HG03159 (cell line): ENCODE data around the gene NEUROD2.
"Not testable (repeated sequence)": the region's sequence is repeated elsewhere in the genome, so short reads cannot be mapped to it uniquely, and the experiment has no call there.

ENCODE experiments used
- ATAC-seq: cut with Tn5 transposase; IDR thresholded peaks from one replicate; pipeline ENCODE4 v1.9.1; 2021; ENCODE audit warnings: mild to moderate bottlenecking, moderate library complexity; ENCODE audit not compliant: unreplicated experiment

The NEUROD2 gene

DNA sequence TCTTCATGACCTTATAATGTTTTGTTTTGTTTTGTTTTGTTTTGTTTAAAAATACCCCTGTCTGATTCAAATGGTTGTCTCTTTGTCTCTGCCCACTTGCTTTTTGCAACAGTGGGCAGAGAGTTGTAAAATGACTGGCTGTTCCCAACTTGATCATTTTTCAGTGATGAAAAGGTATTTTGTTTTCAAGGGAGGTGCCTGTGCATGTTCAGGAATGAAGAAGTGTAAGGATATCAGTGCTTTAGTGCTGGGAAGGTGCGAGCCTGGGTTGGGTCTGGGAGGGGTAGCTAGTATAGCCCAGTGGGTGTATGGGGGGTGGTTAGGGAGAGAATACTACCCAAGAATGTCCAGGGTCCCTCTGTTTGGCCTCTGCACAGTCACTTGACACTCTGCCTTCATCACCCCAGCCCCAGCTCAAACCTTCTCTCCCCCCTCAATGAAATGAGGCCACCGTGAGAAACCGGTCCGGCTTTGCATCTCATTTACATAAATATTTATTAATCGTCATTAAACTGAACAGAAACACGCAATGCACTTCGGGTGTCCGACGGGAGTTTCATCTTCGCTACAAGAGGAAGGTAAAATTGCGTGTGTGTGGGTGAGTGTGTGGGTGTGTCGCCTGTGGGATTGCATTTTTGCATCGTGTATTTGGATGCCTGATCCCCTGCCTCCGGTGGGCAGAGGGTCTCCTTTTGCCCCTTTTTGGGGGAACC lies 4.3 kb downstream of the NEUROD2 start:
- no peak for ATAC-seq

DNA sequence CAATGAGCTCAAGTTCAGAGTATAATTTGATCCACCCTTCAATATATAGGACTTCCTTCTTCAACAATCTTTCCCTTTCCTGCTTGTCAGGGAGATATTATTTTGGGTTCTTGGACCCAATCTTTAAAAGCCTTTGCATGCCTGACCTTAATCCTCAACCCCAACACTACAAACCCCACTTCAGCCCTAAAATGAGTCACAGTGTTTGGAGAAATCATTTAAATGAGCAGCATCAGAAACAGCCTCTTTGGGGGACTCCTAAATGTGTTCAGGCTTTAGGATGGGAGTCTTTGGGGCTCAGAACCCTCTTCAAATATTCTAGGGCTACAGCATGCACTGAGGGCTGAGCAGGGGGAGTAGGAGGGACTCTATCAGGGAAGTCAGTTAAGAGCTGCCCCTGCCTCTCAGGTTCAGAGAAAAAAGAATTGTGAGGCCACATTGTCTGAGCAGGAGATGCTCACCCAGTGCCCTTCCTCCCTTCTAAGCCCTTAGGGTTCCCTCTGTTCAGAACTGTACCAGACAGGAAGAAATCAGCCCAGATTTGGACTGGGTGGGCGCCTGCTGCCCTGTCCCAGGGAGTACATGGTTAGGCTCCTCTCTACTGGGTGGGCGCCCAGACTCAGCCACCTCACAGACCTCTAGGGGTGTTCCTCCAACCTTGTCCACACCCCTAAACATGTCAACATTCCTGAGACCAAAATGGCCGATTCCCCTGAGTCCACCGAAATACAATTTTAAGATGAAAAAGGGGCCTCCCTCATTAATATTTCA lies 5.0 kb downstream of the NEUROD2 start:
- no peak for ATAC-seq

DNA sequence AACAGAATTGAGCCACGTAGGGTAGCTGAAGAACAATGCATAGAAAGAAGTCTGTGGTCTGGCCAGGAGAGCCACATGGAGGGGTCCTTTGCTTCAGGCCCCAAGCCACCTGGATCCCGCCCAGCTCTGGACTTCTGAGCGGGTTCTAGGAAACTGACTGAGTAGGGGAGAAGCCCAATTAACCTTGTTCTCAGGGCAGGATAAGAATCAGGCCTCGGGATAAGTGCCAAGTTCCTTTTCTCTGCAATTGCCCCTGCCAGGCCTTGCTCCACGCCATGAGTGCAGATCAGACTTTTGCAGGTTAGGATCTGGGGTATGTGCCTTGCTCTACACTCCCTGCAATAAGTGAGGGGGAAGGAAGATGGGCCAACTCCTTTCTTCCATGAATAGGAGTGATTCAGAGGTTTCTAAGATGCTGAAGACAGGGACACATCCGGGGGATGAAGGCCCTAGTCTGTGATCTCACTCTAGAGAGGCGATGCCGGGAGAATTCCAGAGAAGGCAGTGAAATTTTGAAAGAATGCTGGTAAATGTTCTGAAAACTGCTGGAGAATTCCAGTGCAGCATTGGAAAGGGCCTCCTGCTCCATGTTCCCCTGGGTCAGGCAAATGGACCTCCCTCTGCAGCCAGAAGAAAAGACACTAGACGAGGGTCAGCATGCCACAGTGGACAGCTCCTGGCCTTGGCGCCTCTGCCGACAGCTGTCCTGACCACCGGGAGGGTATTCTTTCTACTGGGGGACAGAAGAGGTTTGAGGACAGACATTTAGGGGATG lies 5.8 kb downstream of the NEUROD2 start:
- no peak for ATAC-seq

- no peak for ATAC-seq
Measured at GRCh38 chr17:39600997-39601597, 6.6 kb downstream of the NEUROD2 start.

- no peak for ATAC-seq
Measured at GRCh38 chr17:39600288-39600996, 7.3 kb downstream of the NEUROD2 start.

GRCh38 chr17:39599665-39600231 lies 8.0 kb downstream of the NEUROD2 start:
- ATAC-seq: no peak

DNA sequence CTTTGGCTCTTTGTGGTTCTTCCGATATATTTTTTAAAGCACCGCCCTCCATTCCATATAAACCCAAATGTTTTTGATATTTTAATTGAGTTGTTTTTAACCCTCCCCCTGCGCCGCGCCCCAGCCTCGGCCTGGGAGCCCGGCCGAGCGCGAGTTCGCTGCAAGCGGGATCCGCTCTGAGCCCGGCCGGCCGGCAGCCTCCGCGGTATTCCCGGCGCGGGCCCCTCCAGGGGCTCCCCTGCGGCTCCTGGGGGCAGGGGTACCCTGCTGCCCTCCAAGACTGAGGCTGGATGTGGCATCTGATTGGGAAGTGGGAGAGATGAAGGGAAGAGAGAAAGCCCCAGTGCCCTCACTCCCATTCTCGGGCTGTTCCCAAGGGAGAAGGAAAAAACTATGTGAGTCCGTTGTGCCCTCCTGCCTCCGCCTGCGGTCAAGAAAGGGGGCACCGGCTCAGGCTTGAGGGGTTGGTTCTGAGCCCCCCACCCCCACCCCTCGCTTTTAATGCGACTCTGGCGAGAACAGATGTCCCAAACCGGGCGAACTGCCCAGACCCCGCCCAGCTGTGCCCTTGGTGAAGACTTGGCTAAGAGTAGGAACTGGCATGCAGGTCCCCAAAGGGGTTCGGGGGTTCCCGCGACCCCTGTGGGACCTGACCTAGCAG lies 8.6 kb downstream of the NEUROD2 start:
- no peak for ATAC-seq

DNA sequence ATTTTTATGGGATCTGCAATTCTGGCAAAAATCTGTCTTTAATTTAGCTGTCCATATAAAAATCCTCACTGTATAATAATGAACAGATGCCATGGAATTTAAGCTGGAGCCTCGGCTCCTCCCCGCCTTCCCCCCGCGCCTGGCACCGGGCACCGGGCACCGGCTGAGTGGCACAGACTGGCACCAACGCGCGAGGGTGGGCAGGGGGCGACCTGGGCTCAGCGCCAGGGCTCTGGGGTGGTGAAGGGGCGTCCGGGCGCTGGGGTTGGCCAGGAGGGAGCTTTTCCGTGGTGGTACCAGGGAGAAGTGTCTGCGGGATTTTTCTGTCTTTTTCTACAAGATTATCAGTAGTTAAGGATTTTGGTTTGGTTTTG lies 9.1 kb downstream of the NEUROD2 start:
- no peak for ATAC-seq

- no peak for ATAC-seq
Measured at GRCh38 chr17:39598047-39598481, 9.7 kb downstream of the NEUROD2 start.

DNA sequence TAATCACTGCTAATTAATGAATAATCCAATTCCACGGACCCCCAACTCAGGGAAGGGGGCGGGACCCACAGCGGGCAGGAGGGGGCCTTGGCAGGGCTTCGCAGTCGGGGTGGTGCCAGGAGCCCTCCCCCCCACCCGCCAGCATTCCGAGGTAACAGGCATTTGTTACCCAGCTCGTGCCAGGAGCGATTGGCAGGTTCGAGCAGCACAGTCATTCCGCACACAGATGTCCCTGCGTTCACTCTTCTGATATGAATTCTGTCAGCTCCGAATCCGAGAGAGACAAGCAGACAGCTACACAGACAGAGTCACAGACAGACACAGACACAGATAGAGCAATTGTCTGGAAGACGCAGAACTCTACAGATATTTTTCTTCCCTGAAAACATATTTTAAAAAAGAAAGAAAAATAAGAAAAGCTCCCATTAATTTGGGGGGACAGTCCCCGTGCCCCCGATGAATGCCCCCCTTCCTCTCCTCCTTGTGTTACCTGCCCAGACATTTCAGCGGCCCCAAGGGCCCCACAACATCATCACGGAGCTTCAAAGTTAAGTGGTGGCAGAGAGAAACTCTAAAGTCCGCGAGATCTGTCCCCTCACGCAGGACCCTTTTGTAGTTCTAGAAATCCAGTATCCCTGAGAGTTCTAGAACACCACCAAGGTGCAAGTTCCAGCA lies 10.2 kb downstream of the NEUROD2 start:
- no peak for ATAC-seq

DNA sequence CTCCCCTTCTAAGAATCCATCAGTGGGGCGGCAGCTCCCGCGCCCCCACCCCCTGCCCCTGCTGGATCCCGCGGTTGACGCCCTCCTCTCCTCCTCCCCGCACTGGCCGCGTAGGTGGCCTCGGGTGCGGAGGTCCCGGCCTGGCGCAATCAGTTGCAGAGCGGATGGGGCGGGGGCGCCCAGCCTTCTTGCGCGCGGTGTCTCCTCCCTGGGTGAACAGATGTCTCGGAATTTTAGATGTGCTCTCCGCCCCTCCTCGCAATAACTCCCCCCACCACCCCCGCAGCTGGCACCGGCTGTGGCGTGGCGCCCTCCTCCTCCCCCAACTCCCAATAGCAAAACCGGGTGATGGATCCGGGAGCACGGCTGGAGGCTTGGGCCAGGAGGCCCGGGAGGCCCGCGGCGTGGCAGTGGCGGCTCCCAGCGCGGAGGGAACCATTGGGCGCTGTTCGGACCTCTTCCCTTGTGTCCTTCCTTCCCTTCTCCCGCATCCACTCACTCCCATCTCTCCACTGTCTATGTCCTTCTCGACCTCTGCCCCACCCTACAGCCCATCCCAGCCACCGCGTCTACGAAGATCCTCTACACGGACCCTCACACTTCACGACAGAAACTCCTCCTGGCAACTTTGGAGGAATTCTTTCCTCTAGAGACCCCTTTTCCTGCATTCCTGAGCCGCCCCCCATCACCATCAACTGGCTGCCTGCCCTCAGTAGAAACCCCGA lies 11.0 kb downstream of the NEUROD2 start:
- ATAC-seq: no peak

- ATAC-seq: no peak
Measured at GRCh38 chr17:39595928-39596510, 11.7 kb downstream of the NEUROD2 start.

DNA sequence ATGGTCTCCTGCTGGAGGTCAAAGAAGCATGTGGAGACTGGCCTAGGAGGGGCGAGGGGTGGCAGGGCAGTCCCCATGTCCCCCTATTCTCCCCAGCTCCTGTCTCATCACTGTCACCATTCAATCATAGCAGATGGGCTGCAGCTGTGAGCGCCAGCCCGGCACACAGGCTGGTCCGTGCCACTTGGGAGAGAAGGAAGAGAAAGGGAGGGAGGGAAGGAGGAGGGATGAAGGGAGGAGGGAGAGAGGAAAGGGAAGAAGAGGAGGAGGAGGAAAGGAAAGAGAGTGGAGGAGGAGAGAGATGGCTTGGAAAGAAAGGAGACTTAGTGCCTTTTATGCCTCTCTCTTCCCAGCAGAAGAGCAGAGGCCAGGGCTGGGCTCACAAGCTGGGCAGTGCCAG lies 12.4 kb downstream of the NEUROD2 start:
- ATAC-seq: no peak

GRCh38 chr17:39593371-39593770 lies 14.3 kb downstream of the NEUROD2 start:
- no peak for ATAC-seq

GRCh38 chr17:39591958-39592954 lies 15.5 kb downstream of the NEUROD2 start:
- ATAC-seq: no peak

DNA sequence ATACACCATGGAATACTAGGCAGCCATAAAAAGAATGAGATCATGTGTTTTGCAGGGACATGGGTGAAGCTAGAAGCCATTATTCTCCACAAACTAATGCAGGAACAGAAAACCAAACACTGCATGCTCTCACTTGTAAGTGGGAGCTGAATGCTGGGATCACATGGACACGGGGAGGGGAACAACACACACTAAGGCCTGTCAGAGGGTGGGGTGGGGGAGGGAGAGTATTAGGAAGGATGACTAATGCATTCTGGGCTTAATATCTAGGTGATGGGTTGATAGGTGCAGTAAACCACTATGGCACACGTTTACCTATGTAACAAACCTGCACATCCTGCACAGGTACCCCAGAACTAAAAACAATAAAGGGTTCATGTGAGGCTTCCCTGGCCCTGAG lies 17.5 kb downstream of the NEUROD2 start:
- ATAC-seq: not testable (repeated sequence)

DNA sequence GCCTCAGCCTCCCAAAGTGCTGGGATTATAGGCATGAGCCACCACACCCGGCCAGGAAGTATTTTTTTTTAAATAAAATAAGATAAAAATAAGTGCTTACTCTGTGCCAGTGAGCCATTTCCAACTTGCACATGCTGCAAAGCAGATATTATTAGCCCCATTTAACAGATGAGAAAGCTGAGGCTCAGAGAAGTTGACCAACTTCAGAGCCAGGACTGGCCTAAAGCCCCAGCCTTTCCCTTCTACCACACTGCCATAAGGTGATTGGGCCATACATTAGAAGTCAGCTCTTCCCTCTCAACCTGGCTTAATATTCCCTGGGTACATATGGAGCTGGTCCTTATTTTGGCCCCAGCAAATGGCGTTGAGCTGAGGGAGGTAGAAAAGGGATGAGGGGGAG lies 25.1 kb downstream of the NEUROD2 start:
- ATAC-seq: no peak
